DMS153 (cell line): ENCODE results near the gene ACADSB.

Experiments
- DNase-seq: peaks from one replicate; lab custom pipeline; 2025; lab: John Stamatoyannopoulos, UW

The ACADSB gene

DNA sequence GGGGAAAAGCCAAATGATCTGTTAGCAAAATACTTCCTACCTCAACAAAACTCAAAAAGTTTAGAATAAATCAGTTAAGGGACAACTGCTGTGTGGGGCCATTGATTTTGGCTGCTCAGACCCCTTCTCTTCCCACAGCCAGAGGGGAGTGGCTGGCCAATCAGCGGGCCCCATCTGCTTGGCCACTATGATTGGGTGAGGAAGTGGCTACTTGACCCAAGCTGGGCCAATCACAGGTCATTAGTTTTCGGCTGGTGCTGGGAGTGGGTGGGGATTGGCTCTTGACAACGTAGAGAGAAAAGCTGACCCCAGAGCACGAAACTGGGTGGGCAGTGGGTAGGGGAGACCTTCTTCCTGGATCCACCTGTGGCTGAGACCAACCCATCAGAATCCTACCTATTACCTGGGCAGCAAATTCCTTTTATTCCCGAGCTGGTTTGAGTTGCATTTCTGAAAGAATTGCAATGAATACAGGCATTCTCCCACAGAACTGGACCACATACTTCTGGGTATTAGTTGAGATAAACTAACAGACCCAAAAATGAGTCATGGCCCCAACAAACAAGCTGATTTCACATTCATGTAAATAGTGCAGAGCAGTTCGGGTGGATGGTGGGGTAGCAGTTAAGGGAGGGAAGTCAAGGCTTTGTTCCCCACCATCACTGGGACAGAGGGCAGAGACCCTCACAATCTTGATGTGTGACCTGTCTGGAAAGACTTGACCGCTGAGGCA is 91.4 kb downstream of the ACADSB start:
- DNase-seq, result no peak

- no peak for DNase-seq
These were observed 93.1 kb downstream of the ACADSB start for GRCh38 chr10:123101872-123102271.

DNA sequence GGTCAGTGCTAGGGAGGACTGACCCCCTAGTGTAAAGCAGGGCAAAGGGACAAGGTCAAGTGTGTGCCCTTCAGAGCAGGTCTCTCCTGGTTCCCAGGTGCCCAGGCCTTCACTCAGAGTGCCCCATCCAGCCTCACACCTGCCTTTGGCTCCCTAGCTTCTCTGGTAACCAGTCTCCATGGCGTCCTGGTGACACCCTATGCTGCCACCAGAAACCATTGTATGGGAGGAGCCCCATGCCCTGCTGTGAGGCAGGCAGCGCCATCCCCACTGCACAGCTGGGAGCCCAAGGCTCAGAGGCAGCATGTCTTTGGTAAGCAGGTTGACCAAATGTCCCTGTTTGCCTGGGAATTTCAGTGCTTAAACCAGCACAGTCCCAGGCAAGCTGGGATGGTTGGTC is 93.9 kb downstream of the ACADSB start:
- DNase-seq, result peak; percentile 19

- DNase-seq, result no peak
These were observed 95.1 kb downstream of the ACADSB start for GRCh38 chr10:123103944-123104343.
